HG03095 (cell line): ENCODE results near the gene HECTD4.
A peak's percentile ranks its signal among the peaks of the same experiment; 100 is the strongest.
"Not testable (repeated sequence)": the region's sequence is repeated elsewhere in the genome, so short reads cannot be mapped to it uniquely, and the experiment has no call there.

Source experiments
- ATAC-seq: cut with Tn5 transposase; IDR thresholded peaks from one replicate; pipeline ENCODE4 v1.9.1; 2021; ENCODE audit warnings: moderate library complexity; ENCODE audit not compliant: unreplicated experiment

Gene HECTD4

GRCh38 chr12:112381883-112382796 lies at the start of gene HECTD4:
HECTD4 (minus strand) TSS chr12:112382431; CDS start chr12:112382128, 303 bp downstream.
- ATAC-seq, result peak; percentile 88

- ATAC-seq, result no peak
Observed at GRCh38 chr12:112431965-112432364, 49.7 kb upstream of the HECTD4 start.

GRCh38 chr12:112430929-112431328 lies 48.7 kb upstream of the HECTD4 start:
- no peak for ATAC-seq

- no peak for ATAC-seq
Observed at GRCh38 chr12:112427760-112428159, 45.5 kb upstream of the HECTD4 start.

GRCh38 chr12:112425582-112426382 lies 43.6 kb upstream of the HECTD4 start:
- no peak for ATAC-seq

- no peak for ATAC-seq
Observed at GRCh38 chr12:112424126-112424525, 41.9 kb upstream of the HECTD4 start.

GRCh38 chr12:112422531-112422930 lies 40.3 kb upstream of the HECTD4 start:
- no peak for ATAC-seq

- ATAC-seq, result no peak
Observed at GRCh38 chr12:112421363-112421762, 39.1 kb upstream of the HECTD4 start.

GRCh38 chr12:112420740-112421139 lies 38.5 kb upstream of the HECTD4 start:
- no peak for ATAC-seq

- ATAC-seq, result no peak
Observed at GRCh38 chr12:112419297-112420133, 37.3 kb upstream of the HECTD4 start.

GRCh38 chr12:112418608-112419296 lies 36.5 kb upstream of the HECTD4 start, which contains the start of gene PTPN11:
PTPN11 (plus strand) TSS chr12:112418947; CDS start chr12:112419112, 165 bp downstream.
- peak; percentile 65 for ATAC-seq

- no peak for ATAC-seq
Observed at GRCh38 chr12:112418273-112418607, 36.0 kb upstream of the HECTD4 start.

- not testable (repeated sequence) for ATAC-seq
Observed at GRCh38 chr12:112415457-112415856, 33.2 kb upstream of the HECTD4 start.

GRCh38 chr12:112413855-112414625 lies 31.8 kb upstream of the HECTD4 start:
- ATAC-seq, result no peak

- ATAC-seq, result no peak
Observed at GRCh38 chr12:112409906-112410244, 27.6 kb upstream of the HECTD4 start.

GRCh38 chr12:112409064-112409905 lies 27.1 kb upstream of the HECTD4 start, which contains the start of gene RPL6:
RPL6 (minus strand) TSS chr12:112409605; CDS start chr12:112408656, 949 bp downstream.
- peak; percentile 65 for ATAC-seq

GRCh38 chr12:112408621-112409020 lies 26.4 kb upstream of the HECTD4 start:
- ATAC-seq, result no peak

GRCh38 chr12:112407683-112408082 lies 25.5 kb upstream of the HECTD4 start:
- not testable (repeated sequence) for ATAC-seq
